Measurements from ENCODE around the gene GTPBP6. TPM values are rescaled to one million over a fixed set of nuclear protein-coding genes. Genes with fewer than 3 reads are reported as not detected.

Gene GTPBP6
- total RNA-seq, 4 donors from 2014 or later, result 30.6 to 60.2 (median 36.0) TPM

DNA sequence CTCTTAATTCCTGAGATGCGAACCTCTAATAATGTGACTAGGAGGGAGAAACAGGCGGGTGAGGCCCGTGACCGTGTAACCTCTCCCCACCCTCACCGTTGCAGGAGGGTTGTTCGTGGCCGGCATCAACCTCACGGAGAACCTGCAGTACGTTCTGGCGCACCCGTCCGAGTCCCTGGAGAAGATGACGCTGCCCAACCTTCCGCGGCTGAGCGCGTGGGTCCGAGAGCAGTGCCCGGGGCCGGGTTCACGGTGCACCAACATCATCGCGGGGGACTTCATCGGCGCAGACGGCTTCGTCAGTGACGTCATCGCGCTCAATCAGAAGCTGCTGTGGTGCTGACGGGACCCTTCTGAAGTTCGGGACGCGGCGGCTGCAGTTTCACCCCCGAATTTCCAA is 19.6 kb downstream of the GTPBP6 start:
- peaks cover 0 to 16% (median 0%) of the 10 kb centered on the region in 4 donors for H3K36me3 ChIP-seq
- DNase-seq, result no peak
- intact Hi-C loops (cut with DNase I; ENCODE audit: low total_unique reads), result no loop called here

GRCh38 chrX:295136-295535 is 23.5 kb downstream of the GTPBP6 start:
- DNase-seq, result no peak
- H3K9me3 ChIP-seq, result no peaks in the 10 kb centered on the region
- H3K36me3 ChIP-seq, result peaks cover 0 to 20% (median 4%) of the 10 kb centered on the region in 4 donors
- in situ Hi-C loops (cut with MboI; ENCODE audit: low pct_ligation_motif_present in 1 of 4, low pct_unique_long_range_greater_than_20kb in 1 of 4, low sequenced_read_pairs in 3 of 4) (no loop called here), intact Hi-C loops (cut with DNase I; ENCODE audit: low total_unique reads) (no loop called here)
- no peak overlapping the region for H3K27ac ChIP-seq
- no peaks in the 10 kb centered on the region for H3K27me3 ChIP-seq
- H3K4me1 ChIP-seq, result no peaks in the 10 kb centered on the region
- H3K4me3 ChIP-seq, result no peak overlapping the region
- TF ChIP-seq, protein P1, sequence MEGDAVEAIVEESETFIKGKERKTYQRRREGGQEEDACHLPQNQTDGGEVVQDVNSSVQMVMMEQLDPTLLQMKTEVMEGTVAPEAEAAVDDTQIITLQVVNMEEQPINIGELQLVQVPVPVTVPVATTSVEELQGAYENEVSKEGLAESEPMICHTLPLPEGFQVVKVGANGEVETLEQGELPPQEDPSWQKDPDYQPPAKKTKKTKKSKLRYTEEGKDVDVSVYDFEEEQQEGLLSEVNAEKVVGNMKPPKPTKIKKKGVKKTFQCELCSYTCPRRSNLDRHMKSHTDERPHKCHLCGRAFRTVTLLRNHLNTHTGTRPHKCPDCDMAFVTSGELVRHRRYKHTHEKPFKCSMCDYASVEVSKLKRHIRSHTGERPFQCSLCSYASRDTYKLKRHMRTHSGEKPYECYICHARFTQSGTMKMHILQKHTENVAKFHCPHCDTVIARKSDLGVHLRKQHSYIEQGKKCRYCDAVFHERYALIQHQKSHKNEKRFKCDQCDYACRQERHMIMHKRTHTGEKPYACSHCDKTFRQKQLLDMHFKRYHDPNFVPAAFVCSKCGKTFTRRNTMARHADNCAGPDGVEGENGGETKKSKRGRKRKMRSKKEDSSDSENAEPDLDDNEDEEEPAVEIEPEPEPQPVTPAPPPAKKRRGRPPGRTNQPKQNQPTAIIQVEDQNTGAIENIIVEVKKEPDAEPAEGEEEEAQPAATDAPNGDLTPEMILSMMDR (IDR thresholded peaks at IDR 0.05), result no peak
- TF ChIP-seq POLR2AphosphoS5 (IDR thresholded peaks at IDR 0.05), result no peak
- TF ChIP-seq EP300 (IDR thresholded peaks at IDR 0.05; ENCODE audit: low read depth), result no peak
- TF ChIP-seq POLR2A (IDR thresholded peaks at IDR 0.05), result no peak
- 92 to 95% methylated on average over 18 to 21 of the region's 21 CpGs for WGBS, 2 donors (ENCODE audit: low coverage in 1 of 2)

More for the DNA sequence above, 19.6 kb downstream of the GTPBP6 start:
- no peak overlapping the region for H3K4me3 ChIP-seq
- in situ Hi-C loops (cut with MboI; ENCODE audit: low pct_ligation_motif_present in 1 of 4, low pct_unique_long_range_greater_than_20kb in 1 of 4, low sequenced_read_pairs in 3 of 4), result no loop called here
- H3K27me3 ChIP-seq, result no peaks in the 10 kb centered on the region
- no peak for TF ChIP-seq POLR2AphosphoS5 (IDR thresholded peaks at IDR 0.05)
- no peak for TF ChIP-seq POLR2A (IDR thresholded peaks at IDR 0.05)
- no peak for TF ChIP-seq EP300 (IDR thresholded peaks at IDR 0.05; ENCODE audit: low read depth)
- TF ChIP-seq, protein P1 (IDR thresholded peaks at IDR 0.05), result no peak
- H3K27ac ChIP-seq, result no peak overlapping the region
- 93 to 97% methylated on average over 3 to 36 of the region's 36 CpGs for WGBS, 2 donors (ENCODE audit: low coverage in 1 of 2)
- no peaks in the 10 kb centered on the region for H3K4me1 ChIP-seq
- no peaks in the 10 kb centered on the region for H3K9me3 ChIP-seq

GRCh38 chrX:292900-293897 is 25.4 kb downstream of the GTPBP6 start:
- H3K27ac ChIP-seq, result no peak overlapping the region
- no peak for DNase-seq
- no peaks in the 10 kb centered on the region for H3K4me1 ChIP-seq
- H3K36me3 ChIP-seq, result peaks cover 0 to 28% (median 11%) of the 10 kb centered on the region in 4 donors
- WGBS, 2 donors (ENCODE audit: low coverage in 1 of 2), result 96 to 99% methylated on average over 10 to 46 of the region's 47 CpGs
- TF ChIP-seq POLR2A (IDR thresholded peaks at IDR 0.05), result no peak
- no peak for TF ChIP-seq POLR2AphosphoS5 (IDR thresholded peaks at IDR 0.05)
- no peak for TF ChIP-seq EP300 (IDR thresholded peaks at IDR 0.05; ENCODE audit: low read depth)
- TF ChIP-seq, protein P1 (IDR thresholded peaks at IDR 0.05), result no peak
- H3K27me3 ChIP-seq, result no peaks in the 10 kb centered on the region
- no peaks in the 10 kb centered on the region for H3K9me3 ChIP-seq
- no peak overlapping the region for H3K4me3 ChIP-seq
- in situ Hi-C loops (cut with MboI; ENCODE audit: low pct_ligation_motif_present in 1 of 4, low pct_unique_long_range_greater_than_20kb in 1 of 4, low sequenced_read_pairs in 3 of 4) (no loop called here), intact Hi-C loops (cut with DNase I; ENCODE audit: low total_unique reads) (no loop called here)

DNA sequence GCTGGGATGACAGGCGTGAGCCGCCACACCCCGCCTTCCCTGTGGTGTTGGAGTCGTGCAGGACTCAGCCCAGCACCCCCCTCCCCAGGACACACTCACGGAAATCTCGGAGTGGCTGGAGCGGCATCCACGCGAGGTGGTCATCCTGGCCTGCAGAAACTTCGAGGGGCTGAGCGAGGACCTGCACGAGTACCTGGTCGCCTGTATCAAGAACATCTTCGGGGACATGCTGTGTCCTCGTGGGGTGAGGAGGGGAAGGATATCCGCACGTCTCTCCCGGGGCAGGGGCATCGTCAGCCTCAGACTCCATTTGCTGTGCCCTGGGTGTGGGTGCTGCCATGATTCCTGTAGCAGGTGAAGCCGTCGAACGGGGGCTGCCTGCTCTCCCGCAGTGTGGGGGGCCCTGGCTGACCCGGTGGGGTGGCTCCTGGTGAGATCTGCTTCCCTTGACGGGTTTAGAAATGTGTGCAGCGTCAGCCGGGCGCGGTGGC is 27.1 kb downstream of the GTPBP6 start:
- no peaks in the 10 kb centered on the region for H3K27me3 ChIP-seq
- peaks cover 0 to 28% (median 11%) of the 10 kb centered on the region in 4 donors for H3K36me3 ChIP-seq
- H3K4me3 ChIP-seq, result no peak overlapping the region
- in situ Hi-C loops (cut with MboI; ENCODE audit: low pct_ligation_motif_present in 1 of 4, low pct_unique_long_range_greater_than_20kb in 1 of 4, low sequenced_read_pairs in 3 of 4) (no loop called here), intact Hi-C loops (cut with DNase I; ENCODE audit: low total_unique reads) (no loop called here)
- no peak for DNase-seq
- TF ChIP-seq EP300 (IDR thresholded peaks at IDR 0.05; ENCODE audit: low read depth) (no peak), POLR2A (IDR thresholded peaks at IDR 0.05) (no peak), POLR2AphosphoS5 (IDR thresholded peaks at IDR 0.05) (no peak)
- TF ChIP-seq, protein P1 (IDR thresholded peaks at IDR 0.05), result no peak
- H3K27ac ChIP-seq, result no peak overlapping the region
- no peaks in the 10 kb centered on the region for H3K4me1 ChIP-seq
- H3K9me3 ChIP-seq, result no peaks in the 10 kb centered on the region
- 97% methylated on average over 27 of the region's 29 CpGs; no CpG with 5 or more reads in 1 of the 2 donors for WGBS, 2 donors (ENCODE audit: low coverage in 1 of 2)

Measured in transverse colon (tissue), 4 donors.